WERI-Rb-1 (cell line): ENCODE results near the gene SF3A1.

ENCODE experiments used
- DNase-seq: peaks from one replicate; pipeline ENCODE4 v3.0.0-alpha.2; 2020
- H3K27ac ChIP-seq: fragments of 250-450 bp; sonication (Bioruptor Pico); 2 replicates; pipeline ENCODE4 v1.5.1; 2020; ENCODE audit warnings: mild to moderate bottlenecking, moderate library complexity
- H3K27me3 ChIP-seq: fragments of 250-450 bp; sonication (Bioruptor Pico); 2 replicates; pipeline ENCODE4 v1.5.1; 2021; ENCODE audit warnings: mild to moderate bottlenecking, low read depth, moderate library complexity; ENCODE audit not compliant: insufficient read depth, severe bottlenecking
- H3K36me3 ChIP-seq: fragments of 250-450 bp; sonication (Bioruptor Pico); 2 replicates; pipeline ENCODE4 v1.5.1; 2020; ENCODE audit warnings: mild to moderate bottlenecking, moderate library complexity
- H3K4me3 ChIP-seq: 2 replicates; pipeline ENCODE4 v1.5.1; 2011; ENCODE audit warnings: low read depth, mild to moderate bottlenecking, control low read depth, low read length
- H3K9me3 ChIP-seq: fragments of 250-450 bp; sonication (Bioruptor Pico); 2 replicates; pipeline ENCODE4 v1.5.1; 2021; ENCODE audit warnings: mild to moderate bottlenecking, moderate library complexity; ENCODE audit not compliant: severe bottlenecking
- TF ChIP-seq, protein P1 (sequence below): IDR thresholded peaks from 2 replicates; pipeline ENCODE4 v1.5.1; 2011; ENCODE audit warnings: low read depth, mild to moderate bottlenecking, control low read depth, inconsistent platforms, low read length

SF3A1 gene

GRCh38 chr22:30314915-30315314, 41.8 kb downstream of the SF3A1 start:
- H3K4me3 ChIP-seq: no peak overlapping the region
- DNase-seq: no peak
- TF ChIP-seq, protein P1, sequence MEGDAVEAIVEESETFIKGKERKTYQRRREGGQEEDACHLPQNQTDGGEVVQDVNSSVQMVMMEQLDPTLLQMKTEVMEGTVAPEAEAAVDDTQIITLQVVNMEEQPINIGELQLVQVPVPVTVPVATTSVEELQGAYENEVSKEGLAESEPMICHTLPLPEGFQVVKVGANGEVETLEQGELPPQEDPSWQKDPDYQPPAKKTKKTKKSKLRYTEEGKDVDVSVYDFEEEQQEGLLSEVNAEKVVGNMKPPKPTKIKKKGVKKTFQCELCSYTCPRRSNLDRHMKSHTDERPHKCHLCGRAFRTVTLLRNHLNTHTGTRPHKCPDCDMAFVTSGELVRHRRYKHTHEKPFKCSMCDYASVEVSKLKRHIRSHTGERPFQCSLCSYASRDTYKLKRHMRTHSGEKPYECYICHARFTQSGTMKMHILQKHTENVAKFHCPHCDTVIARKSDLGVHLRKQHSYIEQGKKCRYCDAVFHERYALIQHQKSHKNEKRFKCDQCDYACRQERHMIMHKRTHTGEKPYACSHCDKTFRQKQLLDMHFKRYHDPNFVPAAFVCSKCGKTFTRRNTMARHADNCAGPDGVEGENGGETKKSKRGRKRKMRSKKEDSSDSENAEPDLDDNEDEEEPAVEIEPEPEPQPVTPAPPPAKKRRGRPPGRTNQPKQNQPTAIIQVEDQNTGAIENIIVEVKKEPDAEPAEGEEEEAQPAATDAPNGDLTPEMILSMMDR: no peak
- no peak overlapping the region for H3K27ac ChIP-seq
- peaks cover 2% of the 10 kb centered on the region for H3K36me3 ChIP-seq
- H3K27me3 ChIP-seq: no peaks in the 10 kb centered on the region
- no peaks in the 10 kb centered on the region for H3K9me3 ChIP-seq

DNA sequence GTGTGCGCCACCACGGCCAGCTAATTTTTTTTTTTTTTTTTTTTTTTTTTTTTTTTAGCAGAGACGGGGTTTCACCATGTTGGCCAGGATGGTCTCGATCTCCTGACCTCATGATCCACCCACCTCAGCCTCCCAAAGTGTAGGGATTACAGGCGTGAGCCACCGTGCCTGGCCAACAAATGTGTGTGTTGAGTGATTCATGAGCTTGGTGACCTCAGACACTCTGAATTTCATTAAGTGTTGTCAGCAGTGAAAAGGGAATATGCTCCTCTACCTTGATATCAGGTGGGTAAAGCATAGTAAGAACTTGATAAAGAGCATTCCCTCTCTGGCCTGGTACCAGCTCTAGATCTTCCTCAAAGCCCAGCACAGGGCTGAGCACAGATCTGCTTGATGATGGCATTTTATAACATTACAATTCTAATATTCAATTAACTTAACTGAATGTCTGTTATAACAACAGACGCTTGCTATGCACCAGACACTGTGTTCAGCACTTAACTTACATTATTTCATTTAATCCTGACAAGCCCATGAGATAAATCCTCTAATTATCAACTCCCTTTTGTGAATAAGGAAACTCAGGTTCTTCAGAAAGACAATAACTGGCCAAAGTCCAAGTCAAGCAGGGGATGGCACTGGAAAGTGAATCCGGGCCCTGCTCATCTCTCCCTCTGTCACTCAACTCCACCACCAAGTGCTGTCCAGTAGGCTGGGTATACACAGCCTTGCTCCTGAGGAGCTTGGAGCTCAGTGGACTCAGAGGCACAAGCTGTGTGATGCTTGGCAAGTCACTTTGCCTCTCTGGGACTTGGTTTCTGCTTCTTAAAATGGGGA, 42.9 kb downstream of the SF3A1 start:
- Histone ChIP-seq H3K27me3 (no peaks in the 10 kb centered on the region), H3K9me3 (no peaks in the 10 kb centered on the region), H3K4me3 (no peak overlapping the region), H3K36me3 (no peaks in the 10 kb centered on the region; the same call in 1 of the 2 replicates), H3K27ac (no peak overlapping the region)
- TF ChIP-seq, protein P1: no peak
- DNase-seq: no peak

DNA sequence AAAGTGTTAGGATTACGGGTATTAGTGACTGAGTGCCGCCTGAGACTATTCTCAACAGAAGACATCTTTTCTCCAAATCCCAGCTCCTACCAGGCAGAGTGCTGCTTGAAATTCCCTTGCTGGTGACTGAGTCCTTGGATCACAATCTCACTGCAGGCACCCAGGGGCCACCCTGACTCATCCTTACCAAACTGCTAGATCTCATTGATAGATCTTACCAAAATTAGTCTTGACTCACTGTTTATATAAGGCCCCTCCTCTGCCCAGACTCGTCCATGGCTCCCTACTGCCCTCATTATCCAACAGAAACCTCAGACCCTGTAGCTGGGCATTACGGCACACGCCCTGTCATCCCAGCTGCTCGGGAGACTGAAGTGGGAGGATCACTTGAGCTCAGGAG, 44.6 kb downstream of the SF3A1 start:
- no peaks in the 10 kb centered on the region for H3K27me3 ChIP-seq
- no peak for DNase-seq
- H3K36me3 ChIP-seq: no peaks in the 10 kb centered on the region; the same call in none of the 2 replicates
- no peak overlapping the region for H3K4me3 ChIP-seq
- no peak overlapping the region for H3K27ac ChIP-seq
- no peaks in the 10 kb centered on the region for H3K9me3 ChIP-seq
- TF ChIP-seq, protein P1: no peak

- TF ChIP-seq, protein P1: no peak
- H3K27ac ChIP-seq: no peak overlapping the region
- no peak overlapping the region for H3K4me3 ChIP-seq
- no peaks in the 10 kb centered on the region for H3K9me3 ChIP-seq
- no peaks in the 10 kb centered on the region; the same call in none of the 2 replicates for H3K36me3 ChIP-seq
- no peak for DNase-seq
- no peaks in the 10 kb centered on the region for H3K27me3 ChIP-seq
These were observed 45.6 kb downstream of the SF3A1 start for GRCh38 chr22:30310881-30311771.

DNA sequence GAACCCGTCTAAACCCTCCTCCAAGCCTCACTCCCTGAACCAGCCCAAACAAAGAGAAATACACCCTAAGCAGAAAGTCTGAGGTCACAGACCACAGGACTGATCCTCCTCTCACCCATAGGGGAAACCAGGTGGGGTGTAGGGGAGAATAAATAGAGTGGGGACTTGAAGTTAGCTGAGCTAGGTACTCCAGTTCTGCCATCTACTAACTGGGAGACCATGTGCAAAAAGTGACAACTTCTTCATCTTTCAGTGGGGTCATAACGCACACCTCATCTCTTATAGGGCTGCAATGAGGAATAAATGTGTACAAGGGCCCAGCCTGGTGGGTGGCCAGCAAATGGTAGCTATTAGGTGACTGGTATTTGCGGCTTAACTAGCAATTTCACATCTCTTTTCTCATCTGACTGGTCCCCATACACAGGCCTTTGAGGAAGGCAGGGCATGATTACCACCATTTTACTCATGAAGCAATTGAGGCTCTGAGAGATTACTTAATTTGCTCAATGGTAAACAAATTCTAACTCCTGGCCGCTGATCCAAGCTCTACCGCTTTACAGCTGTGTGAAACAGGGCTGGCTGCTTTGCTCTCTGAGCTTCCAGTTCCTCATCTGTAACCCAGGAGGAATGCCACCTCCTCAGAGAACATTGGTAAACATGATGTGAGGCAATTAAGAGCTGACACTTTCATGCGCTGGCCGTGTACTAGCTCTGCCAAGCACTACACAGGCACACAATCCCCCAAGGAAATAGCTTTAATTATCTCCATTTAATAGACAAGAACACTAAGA, 46.5 kb downstream of the SF3A1 start:
- no peaks in the 10 kb centered on the region; the same call in none of the 2 replicates for H3K36me3 ChIP-seq
- no peaks in the 10 kb centered on the region for H3K9me3 ChIP-seq
- TF ChIP-seq, protein P1: no peak
- no peak for DNase-seq
- H3K4me3 ChIP-seq: no peak overlapping the region
- H3K27me3 ChIP-seq: no peaks in the 10 kb centered on the region
- no peak overlapping the region for H3K27ac ChIP-seq
